Endometrial microvascular endothelial cells (primary cell): ENCODE data around the gene ADGRB3. TPM values are rescaled to one million over a fixed set of nuclear protein-coding genes. Genes with fewer than 3 reads are reported as not detected.
"Not testable (repeated sequence)": the region's sequence is repeated elsewhere in the genome, so short reads cannot be mapped to it uniquely, and the experiment has no call there.

ENCODE experiments used
- in situ Hi-C: cut with HindIII; loops from 2 replicates; pipeline ENCODE4 v1.10.0; 2017; ENCODE audit warnings: low sequenced_read_pairs, low pct_unique_long_range_greater_than_20kb; ENCODE audit errors: inconsistent ontology term
- total RNA-seq: library from RNA; depleted of rRNA; stranded (reverse); fragments of >200 nt; gene quantifications from one replicate; pipeline ENCODE4 v1.2.3, GENCODE V29; 2015; ENCODE audit errors: inconsistent ontology term

The ADGRB3 gene
- total RNA-seq, 1 donor from 2014 or later = not detected

- in situ Hi-C loops = no loop called here
These were observed 6.1 kb downstream of the ADGRB3 start for GRCh38 chr6:68641172-68641571.

- in situ Hi-C loops = no loop called here
These were observed 7.0 kb downstream of the ADGRB3 start for GRCh38 chr6:68642081-68642480.

- in situ Hi-C loops = no loop called here
These were observed 7.9 kb downstream of the ADGRB3 start for GRCh38 chr6:68642977-68643376.

DNA sequence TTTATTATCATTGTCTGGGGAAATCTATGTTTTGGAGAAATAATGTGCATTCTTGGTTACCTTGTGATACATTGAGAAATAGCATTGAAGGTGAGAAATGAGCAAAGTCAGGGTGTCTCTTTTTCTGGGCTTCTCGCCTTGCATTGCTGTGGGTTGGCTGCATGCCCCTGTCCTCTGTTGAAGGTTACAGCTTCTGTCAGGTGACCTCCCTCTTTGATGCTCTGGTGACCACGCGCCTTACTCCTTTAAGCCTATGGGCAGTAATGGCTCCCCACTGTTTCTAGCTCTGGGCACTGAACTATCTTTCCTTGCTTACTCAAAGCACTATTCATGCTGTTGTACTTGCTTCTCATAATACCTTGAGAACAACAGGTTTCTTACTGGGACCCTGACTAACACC lies 14.6 kb downstream of the ADGRB3 start:
- in situ Hi-C loops = no loop called here

GRCh38 chr6:68650142-68650541 lies 15.1 kb downstream of the ADGRB3 start:
- in situ Hi-C loops = no loop called here

DNA sequence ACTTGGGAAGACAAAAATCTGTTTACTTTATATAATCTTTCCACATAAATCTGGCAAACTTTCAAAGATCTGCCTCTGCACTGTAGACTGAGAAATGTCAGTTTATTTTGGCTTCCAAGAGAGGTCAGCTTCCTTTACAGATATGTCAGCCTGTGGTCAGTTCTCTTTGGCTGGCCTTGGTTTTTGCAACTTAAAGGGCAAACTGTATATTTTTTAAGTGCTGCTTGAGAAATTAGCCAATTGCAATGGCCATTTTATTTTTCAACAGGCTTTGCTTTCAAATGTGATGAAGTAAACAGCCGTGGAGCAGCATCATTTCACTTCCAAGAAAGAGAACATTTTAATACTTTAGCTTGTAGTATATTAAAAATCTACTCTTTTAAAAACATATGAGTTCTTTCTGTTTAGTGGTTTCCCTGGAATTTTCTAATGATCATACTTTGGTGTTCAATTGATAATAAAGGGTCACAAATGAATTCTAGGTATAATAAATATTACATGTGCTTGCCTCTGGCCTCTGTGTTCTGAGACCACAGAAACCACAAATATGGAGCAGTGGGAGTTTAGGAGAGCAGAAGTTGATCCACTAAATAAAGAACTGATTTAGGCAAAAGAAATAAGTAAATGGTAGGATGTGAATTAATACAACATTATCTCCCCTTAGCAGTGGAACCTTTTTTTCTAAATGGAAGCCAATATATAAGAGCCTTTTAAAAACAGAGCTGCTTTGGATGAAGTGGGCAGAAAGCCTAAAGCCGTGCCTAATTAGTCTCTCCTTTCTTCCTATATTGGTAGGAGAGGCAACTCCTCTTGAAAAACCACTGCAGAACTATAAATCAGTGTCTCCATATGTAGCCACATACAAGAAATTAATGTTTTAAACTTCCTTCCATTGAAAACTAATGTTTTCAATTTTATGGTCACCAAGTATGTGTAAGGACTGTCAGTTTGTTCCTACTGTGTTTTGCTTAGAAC lies 16.2 kb downstream of the ADGRB3 start:
- in situ Hi-C loops = no loop called here

- in situ Hi-C loops = no loop called here
These were observed 17.0 kb downstream of the ADGRB3 start for GRCh38 chr6:68652117-68652536.

GRCh38 chr6:68653074-68653705 lies 18.1 kb downstream of the ADGRB3 start:
- in situ Hi-C loops = no loop called here

DNA sequence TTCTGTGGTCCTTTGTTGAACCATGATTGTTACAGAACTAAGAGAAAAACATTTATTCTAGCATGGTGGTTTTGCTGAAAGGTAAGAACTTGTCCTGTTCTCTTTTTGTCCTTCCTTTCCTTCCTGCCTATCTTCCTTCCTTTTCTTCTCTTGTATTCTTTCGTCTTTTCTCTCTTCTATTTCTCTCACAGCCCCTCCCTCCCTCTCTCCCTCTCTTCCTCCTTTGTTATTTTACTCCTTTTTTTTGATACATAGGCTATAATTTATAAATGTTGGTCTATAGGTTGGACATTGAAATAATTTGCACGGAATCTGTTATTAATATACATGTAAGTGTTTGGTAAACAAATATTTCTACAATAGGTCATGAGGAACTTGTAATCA lies 18.6 kb downstream of the ADGRB3 start:
- in situ Hi-C loops = no loop called here

DNA sequence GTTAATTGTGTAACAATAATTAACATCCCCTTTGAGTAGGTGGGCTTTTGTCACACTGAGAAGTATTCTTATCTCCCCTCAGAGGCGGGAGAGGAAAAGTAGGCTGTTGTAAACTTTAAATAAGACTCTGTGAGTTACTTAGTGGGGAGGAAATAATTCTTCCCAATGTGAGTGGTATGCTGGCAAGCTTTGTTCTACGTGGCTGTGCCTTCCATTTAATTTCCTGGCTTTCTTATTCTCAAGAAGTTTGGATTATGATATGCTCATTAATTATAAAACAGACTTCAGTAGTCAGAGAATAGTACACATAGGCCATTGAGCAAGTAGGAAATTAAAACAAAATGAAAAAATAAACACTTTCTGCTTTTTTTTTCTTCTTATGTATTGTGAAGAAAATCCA lies 19.1 kb downstream of the ADGRB3 start:
- in situ Hi-C loops = no loop called here

GRCh38 chr6:68655028-68655427 lies 19.9 kb downstream of the ADGRB3 start:
- in situ Hi-C loops = no loop called here

GRCh38 chr6:68657374-68658139 lies 22.5 kb downstream of the ADGRB3 start:
- in situ Hi-C loops = no loop called here

DNA sequence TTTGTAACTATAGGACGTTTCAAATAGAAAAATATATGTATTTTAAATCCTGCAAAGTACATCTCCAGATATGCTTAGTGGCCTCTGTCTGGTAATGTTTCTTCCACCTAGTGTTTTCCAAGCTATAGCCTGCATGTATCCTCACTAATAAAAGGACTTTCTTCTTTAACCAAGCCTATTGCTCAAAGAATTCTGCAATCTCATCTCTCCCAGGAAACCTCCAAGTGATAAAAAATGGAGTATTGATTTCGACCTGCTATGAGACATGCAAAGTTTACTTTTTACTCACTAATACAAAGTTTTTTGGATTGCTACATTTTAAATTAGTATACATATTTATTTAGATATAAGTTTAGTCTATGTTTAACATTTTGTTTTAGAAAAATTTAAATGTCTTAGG lies 23.3 kb downstream of the ADGRB3 start:
- in situ Hi-C loops = no loop called here

DNA sequence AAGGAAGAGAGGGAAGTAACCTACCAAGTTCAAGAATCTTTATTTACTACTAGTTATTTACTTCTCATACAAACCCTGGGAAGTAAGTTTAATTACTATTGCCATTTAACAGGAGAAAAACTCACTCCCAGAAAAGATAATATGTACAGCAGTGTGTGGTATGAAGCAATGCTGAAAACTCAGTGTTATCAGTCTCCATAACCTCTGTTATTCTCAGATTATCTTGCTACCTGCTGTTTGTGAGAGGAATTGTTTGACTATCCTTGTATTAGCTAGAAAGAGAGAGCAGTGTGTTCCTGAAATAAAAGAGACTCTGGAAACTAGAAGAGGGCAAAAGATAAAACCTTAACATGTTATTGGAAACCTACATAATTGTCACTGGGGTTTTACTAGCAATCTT lies 38.2 kb downstream of the ADGRB3 start:
- in situ Hi-C loops = no loop called here

DNA sequence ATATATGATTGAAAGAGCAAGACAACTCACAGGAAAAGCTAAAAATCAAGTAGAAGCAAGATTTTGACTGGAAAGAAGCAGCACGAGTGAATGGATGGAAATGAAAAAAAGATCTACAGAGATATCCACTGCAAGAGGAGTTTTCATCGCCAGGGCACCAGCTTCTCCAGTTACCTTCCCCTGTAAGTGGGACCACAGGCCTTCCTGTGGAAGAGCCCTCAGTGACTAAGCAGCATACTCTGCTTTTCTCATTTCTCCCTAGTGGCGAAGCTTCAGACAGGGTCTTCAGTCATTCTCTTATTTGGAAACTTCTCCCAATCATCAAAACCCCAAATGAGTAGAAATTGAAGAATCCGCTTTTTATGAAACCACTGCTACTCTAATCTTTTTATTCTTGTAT lies 40.5 kb downstream of the ADGRB3 start:
- in situ Hi-C loops = no loop called here

- in situ Hi-C loops = not testable (repeated sequence)
These were observed 41.0 kb downstream of the ADGRB3 start for GRCh38 chr6:68676094-68676493.

GRCh38 chr6:68677058-68677457 lies 42.0 kb downstream of the ADGRB3 start:
- in situ Hi-C loops = no loop called here

- in situ Hi-C loops = no loop called here
These were observed 44.3 kb downstream of the ADGRB3 start for GRCh38 chr6:68679399-68679798.

DNA sequence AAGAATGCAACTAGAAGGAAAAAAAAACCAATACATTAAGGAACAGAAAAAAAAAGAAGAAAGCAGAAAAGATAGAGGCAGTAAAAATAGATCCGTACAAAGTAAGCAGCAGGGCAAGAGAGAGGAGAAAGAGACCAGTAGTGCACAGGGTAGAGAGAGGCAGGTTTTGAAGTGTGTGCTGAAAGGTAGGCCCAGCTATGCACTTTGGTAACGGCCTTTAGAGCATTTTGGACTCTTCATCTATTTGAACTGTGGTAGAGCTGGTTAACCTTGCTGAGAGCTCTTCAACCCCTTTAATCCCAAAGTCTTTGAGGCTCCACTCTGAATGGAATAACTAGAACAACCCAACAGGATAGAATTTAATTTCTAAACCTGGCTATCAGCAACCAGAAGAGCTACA lies 45.2 kb downstream of the ADGRB3 start:
- in situ Hi-C loops = no loop called here

DNA sequence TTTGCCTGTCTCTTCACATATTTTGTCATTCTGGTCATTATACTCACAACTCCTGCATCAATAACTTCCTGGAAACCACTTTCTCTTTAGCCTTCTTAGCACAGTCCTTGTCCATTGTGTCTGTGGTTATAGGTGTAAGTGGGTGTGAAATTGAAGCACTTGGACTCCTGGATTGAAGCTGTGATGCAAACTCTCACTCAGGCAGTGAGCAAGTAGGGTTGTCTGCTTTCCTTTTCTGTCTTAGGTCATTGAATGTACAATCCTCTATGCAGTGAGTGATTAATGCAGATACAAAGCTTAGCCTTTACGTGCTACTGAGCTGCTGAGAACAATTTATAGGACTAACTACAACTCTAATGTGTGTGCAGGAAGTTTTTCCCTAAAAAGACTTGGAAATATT lies 54.8 kb downstream of the ADGRB3 start:
- in situ Hi-C loops = no loop called here
